HG03108 (cell line): ENCODE data around the gene SLIT3.
"Not testable (repeated sequence)": the region's sequence is repeated elsewhere in the genome, so short reads cannot be mapped to it uniquely, and the experiment has no call there.

ENCODE experiments used
- ATAC-seq: cut with Tn5 transposase; IDR thresholded peaks from one replicate; pipeline ENCODE4 v1.9.1; 2021; ENCODE audit warnings: moderate library complexity; ENCODE audit not compliant: unreplicated experiment

SLIT3 gene

GRCh38 chr5:169151051-169151805 lies 149.7 kb downstream of the SLIT3 start:
- ATAC-seq: no peak

GRCh38 chr5:169150108-169150507 lies 150.8 kb downstream of the SLIT3 start:
- ATAC-seq: no peak

GRCh38 chr5:169149317-169149716 lies 151.6 kb downstream of the SLIT3 start:
- ATAC-seq: no peak

GRCh38 chr5:169148138-169148740 lies 152.7 kb downstream of the SLIT3 start:
- ATAC-seq: no peak

GRCh38 chr5:169147534-169147933 lies 153.4 kb downstream of the SLIT3 start:
- no peak for ATAC-seq

- ATAC-seq: no peak
Observed at GRCh38 chr5:169146158-169146557, 154.8 kb downstream of the SLIT3 start.

GRCh38 chr5:169142264-169142970 lies 158.5 kb downstream of the SLIT3 start:
- no peak for ATAC-seq

- not testable (repeated sequence) for ATAC-seq
Observed at GRCh38 chr5:169140215-169140614, 160.7 kb downstream of the SLIT3 start.

GRCh38 chr5:169139480-169140050 lies 161.4 kb downstream of the SLIT3 start:
- no peak for ATAC-seq

- ATAC-seq: no peak
Observed at GRCh38 chr5:169133531-169133930, 167.4 kb downstream of the SLIT3 start.

GRCh38 chr5:169132302-169132660 lies 168.7 kb downstream of the SLIT3 start:
- no peak for ATAC-seq

GRCh38 chr5:169131616-169132301 lies 169.2 kb downstream of the SLIT3 start:
- ATAC-seq: no peak

GRCh38 chr5:169128679-169129078 lies 172.3 kb downstream of the SLIT3 start:
- ATAC-seq: no peak

GRCh38 chr5:169127431-169127830 lies 173.5 kb downstream of the SLIT3 start:
- no peak for ATAC-seq

GRCh38 chr5:169126481-169127021 lies 174.4 kb downstream of the SLIT3 start:
- ATAC-seq: no peak

GRCh38 chr5:169125571-169125970 lies 175.4 kb downstream of the SLIT3 start:
- no peak for ATAC-seq

GRCh38 chr5:169122951-169123350 lies 178.0 kb downstream of the SLIT3 start:
- ATAC-seq: no peak

GRCh38 chr5:169121630-169122420 lies 179.1 kb downstream of the SLIT3 start:
- no peak for ATAC-seq

- no peak for ATAC-seq
Observed at GRCh38 chr5:169119288-169120048, 181.5 kb downstream of the SLIT3 start.
